A549 treated with CpdA at 1 μM for 4 hours (cell line): ENCODE measurements around the gene NETO2. TPM values are rescaled to one million over a fixed set of nuclear protein-coding genes. Genes with fewer than 3 reads are reported as not detected.

Experiments used
- total RNA-seq: library from RNA; stranded (reverse); fragments of 200-300 nt; extraction: Qiagen RNA extraction; gene quantifications from 5 replicates; pipeline ENCODE4 v1.2.3, GENCODE V29; 2022; ENCODE audit warnings: low read depth

The NETO2 gene, protein sequence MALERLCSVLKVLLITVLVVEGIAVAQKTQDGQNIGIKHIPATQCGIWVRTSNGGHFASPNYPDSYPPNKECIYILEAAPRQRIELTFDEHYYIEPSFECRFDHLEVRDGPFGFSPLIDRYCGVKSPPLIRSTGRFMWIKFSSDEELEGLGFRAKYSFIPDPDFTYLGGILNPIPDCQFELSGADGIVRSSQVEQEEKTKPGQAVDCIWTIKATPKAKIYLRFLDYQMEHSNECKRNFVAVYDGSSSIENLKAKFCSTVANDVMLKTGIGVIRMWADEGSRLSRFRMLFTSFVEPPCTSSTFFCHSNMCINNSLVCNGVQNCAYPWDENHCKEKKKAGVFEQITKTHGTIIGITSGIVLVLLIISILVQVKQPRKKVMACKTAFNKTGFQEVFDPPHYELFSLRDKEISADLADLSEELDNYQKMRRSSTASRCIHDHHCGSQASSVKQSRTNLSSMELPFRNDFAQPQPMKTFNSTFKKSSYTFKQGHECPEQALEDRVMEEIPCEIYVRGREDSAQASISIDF
- 89.4 to 104 TPM (median 99.8 TPM) in 5 replicates for total RNA-seq

DNA sequence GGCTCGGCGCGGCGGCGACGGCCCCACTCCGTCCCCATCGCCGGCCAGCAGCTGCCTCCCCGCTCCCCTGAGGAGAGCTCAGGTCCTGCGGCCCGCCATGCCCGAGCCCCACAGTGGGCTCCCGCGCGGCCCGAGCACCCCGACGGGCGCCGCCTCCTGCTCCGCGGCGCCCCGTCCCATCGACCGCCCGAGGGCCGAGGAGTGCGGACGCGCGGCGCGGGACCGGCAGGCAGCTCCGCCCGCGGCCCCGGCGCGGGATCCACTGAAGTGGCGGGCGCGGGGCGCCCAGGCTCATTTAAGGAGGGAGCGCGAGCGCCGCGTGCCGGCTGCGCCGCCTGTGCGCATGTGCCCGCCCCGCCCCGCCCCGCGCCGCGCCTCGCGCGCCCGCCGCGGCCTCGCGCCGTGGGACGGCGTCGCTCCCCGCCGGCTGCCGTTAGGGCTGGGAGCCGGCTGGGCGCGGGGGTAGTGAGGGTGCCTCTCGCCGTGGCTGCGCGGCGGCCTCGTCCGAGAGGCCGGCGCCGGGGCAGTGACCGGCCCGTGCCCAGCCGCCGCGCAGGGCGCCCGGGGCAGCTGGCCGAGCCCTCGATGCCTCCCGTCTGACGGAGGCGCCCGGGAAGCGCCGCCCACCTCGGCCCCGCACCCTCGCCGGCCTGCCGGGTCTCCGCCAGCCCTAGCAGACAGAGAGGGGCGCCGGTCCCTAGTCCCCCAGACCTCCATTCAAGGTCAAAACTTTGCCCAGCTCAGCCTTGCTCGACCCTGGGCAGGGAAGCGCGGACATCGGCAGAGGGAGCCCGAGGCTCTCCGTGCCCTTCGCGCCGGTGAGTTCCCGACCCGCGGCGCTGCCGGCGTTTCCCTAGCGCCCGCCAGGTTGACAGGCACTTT is at the start of gene NETO2:
NETO2 (minus strand) TSS at position 269 of the 882 bp plus-strand sequence. CDS start 333 bp downstream, outside the sequence.

Other genes with a start within 250 kb of the NETO2 start
- 73.3 to 84.3 TPM (median 77.0 TPM) in 5 replicates for gene DNAJA2, start 170.3 kb downstream of the NETO2 start, total RNA-seq